Chondrocyte (in vitro differentiated cells): Measurements from ENCODE around the gene ZC2HC1C. TPM values are rescaled to one million over a fixed set of nuclear protein-coding genes. Genes with fewer than 3 reads are reported as not detected.

Experiments used
- DNase-seq: peaks from one replicate; pipeline ENCODE4 v3.0.0; 2021; ENCODE audit warnings: mixed read lengths, low spot score
- H3K27ac Mint-ChIP-seq: one replicate; pipeline ENCODE4 v1.8.0; 2021; ENCODE audit warnings: mild to moderate bottlenecking, moderate library complexity, mixed read lengths; ENCODE audit not compliant: unreplicated experiment
- H3K27me3 Mint-ChIP-seq: 2 replicates; pipeline ENCODE4 v1.8.0; 2021; ENCODE audit warnings: low read depth, mixed read lengths
- H3K36me3 Mint-ChIP-seq: 2 replicates; pipeline ENCODE4 v1.8.0; 2021; ENCODE audit warnings: low read depth, mixed read lengths
- H3K4me1 Mint-ChIP-seq: 2 replicates; pipeline ENCODE4 v1.8.0; 2021; ENCODE audit warnings: low read depth, mild to moderate bottlenecking, mixed read lengths
- H3K4me3 Mint-ChIP-seq: one replicate; pipeline ENCODE4 v1.8.0; 2021; ENCODE audit warnings: mild to moderate bottlenecking, moderate library complexity, mixed read lengths; ENCODE audit not compliant: unreplicated experiment
- H3K9me3 Mint-ChIP-seq: 2 replicates; pipeline ENCODE4 v1.8.0; 2021; ENCODE audit warnings: low read depth, mixed read lengths
- total RNA-seq: library from RNA; stranded (reverse); gene quantifications from 3 replicates; pipeline ENCODE4 v1.2.1, GENCODE V29; 2021
- TF ChIP-seq, protein P1 (sequence below): fragments of 200-600 bp; sonication (generic); IDR thresholded peaks from 2 replicates; pipeline ENCODE4 v1.5.0; 2021; ENCODE audit warnings: antibody characterized with exemption, mild to moderate bottlenecking, moderate library complexity

Gene ZC2HC1C
- total RNA-seq, 1 donor from 2014 or later: 0.62 TPM

DNA sequence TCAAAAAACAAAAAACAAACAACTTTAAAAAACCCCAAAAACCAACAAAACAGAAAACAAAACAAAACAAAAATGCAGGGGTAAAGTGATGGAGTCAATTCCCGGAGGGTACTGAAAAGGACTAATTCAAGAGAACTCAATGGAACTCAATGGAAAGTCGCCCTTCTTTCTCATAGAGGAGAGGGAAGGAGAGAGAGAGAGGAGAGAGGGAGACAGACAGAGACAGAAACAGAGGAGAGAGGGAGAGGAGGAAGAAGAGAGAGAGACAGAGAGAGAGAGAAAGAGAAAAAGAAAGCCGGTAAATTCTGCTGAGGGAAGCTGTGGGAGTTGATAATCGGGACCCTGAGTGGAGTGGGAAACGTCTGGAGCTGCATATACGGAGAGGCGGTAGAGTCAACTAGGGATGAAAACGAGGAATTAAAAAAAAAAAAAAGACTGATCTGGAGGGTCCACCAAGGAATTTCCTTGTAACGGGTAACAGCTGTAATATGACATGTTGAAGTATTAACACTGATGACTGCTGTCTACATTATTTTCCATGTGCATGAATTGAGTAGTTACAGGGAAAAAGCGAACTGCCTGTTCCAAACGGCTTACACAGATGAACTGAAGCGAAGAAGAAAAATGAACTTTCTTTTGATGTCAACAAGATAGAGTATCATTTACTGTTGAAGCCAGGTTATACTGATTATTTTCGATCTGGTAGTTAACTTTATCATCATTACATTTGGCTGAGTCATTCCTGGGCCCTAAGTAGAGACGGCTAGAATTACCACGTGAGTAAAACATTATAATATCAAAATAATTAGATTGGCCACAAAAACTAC lies 934 bp upstream of the ZC2HC1C start:
- Mint-ChIP-seq H3K9me3 (no peaks in the 10 kb centered on the region), H3K36me3 (no peaks in the 10 kb centered on the region), H3K27ac (no peak overlapping the region), H3K4me1 (peaks cover 11% of the 10 kb centered on the region), H3K27me3 (no peaks in the 10 kb centered on the region), H3K4me3 (no peak overlapping the region)
- DNase-seq: no peak
- TF ChIP-seq, protein P1, sequence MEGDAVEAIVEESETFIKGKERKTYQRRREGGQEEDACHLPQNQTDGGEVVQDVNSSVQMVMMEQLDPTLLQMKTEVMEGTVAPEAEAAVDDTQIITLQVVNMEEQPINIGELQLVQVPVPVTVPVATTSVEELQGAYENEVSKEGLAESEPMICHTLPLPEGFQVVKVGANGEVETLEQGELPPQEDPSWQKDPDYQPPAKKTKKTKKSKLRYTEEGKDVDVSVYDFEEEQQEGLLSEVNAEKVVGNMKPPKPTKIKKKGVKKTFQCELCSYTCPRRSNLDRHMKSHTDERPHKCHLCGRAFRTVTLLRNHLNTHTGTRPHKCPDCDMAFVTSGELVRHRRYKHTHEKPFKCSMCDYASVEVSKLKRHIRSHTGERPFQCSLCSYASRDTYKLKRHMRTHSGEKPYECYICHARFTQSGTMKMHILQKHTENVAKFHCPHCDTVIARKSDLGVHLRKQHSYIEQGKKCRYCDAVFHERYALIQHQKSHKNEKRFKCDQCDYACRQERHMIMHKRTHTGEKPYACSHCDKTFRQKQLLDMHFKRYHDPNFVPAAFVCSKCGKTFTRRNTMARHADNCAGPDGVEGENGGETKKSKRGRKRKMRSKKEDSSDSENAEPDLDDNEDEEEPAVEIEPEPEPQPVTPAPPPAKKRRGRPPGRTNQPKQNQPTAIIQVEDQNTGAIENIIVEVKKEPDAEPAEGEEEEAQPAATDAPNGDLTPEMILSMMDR: no peak

DNA sequence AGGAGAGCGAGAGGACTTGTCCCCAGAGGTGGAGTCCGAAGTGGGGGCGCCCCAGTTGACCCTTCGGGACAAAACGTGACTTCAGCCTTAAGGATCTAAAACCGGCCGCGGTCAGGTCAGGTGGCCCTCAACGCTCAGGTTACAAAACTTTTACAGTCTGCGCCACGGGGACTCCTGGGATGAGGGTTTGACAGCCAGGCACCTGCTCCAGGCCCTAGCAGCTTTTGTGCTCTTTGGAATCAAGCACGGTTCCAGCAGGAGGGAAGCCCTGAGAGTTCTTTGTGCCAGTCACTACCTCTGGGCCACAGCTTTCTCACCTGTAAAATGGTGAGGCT lies 337 bp downstream of the ZC2HC1C start:
- Mint-ChIP-seq H3K27ac (peak overlapping the region; percentile 90), H3K27me3 (no peaks in the 10 kb centered on the region), H3K4me1 (peaks cover 3% of the 10 kb centered on the region), H3K36me3 (no peaks in the 10 kb centered on the region), H3K4me3 (no peak overlapping the region), H3K9me3 (no peaks in the 10 kb centered on the region)
- TF ChIP-seq, protein P1: no peak
- no peak for DNase-seq

DNA sequence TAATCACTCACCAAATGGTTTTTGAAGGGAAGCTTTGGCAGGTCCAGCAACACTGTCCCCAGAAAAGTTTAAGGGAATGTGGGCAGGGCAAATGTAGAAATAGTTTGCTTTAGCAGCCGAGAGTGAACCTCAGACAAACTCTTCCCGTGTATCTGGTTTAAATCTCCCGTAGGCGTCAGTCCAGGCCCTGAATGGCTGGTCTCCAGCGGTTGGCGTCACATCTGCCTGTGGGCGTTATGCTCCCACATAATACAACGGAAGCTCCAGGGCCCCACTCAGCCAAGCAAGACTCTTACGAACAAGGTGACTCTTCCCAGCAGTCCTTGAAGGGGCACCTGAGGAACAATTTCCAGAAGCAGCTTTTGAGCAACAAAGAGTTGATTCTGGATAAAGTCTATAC lies 942 bp downstream of the ZC2HC1C start:
- no peak for DNase-seq
- Mint-ChIP-seq H3K9me3 (no peaks in the 10 kb centered on the region), H3K27ac (no peak overlapping the region), H3K27me3 (no peaks in the 10 kb centered on the region), H3K36me3 (no peaks in the 10 kb centered on the region), H3K4me3 (no peak overlapping the region), H3K4me1 (peaks cover 3% of the 10 kb centered on the region)
- TF ChIP-seq, protein P1: no peak

DNA sequence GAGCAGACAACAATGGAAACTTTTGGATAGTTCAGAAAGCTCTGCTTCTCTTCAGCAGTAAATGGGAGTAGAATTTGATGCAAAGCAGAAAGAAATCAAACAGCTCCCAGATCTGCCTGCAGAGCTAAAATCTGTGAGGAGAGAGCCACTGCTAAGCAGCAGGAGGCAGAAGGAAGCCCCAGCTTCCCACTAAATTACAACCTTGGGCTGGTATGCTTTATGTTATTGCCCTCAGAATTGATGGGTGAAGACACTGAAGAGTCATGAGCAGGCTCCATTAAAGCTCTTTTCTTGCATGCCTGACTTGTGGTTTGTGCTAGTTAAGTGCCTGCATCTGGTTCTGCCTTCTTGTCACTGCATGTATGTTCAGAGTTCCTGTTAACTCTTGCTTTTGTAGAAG lies 8.4 kb downstream of the ZC2HC1C start:
- no peak overlapping the region for H3K4me3 Mint-ChIP-seq
- H3K27me3 Mint-ChIP-seq: no peaks in the 10 kb centered on the region
- no peak overlapping the region for H3K27ac Mint-ChIP-seq
- no peaks in the 10 kb centered on the region for H3K9me3 Mint-ChIP-seq
- no peak for DNase-seq
- TF ChIP-seq, protein P1: no peak
- H3K36me3 Mint-ChIP-seq: peaks cover under 1% of the 10 kb centered on the region
- H3K4me1 Mint-ChIP-seq: peaks cover 13% of the 10 kb centered on the region

DNA sequence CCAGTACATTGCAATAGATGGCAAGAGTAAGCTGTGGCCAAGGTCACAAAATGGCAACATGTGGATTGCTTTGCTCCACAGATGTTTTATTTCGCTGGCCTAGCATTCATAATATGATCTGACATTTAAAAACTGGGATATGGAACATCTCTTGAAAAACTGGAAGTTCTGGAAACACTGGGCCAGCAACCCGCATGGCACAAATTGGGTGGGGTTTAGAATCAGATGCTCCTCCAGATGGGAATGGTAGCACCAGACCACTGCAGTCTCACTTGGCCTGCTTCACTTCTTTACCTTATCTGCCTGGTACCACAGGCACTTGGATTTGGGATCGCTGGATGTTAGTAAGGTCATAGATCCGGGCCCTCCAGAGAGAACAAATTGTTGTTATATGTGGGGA lies 10.1 kb downstream of the ZC2HC1C start:
- Mint-ChIP-seq H3K4me3 (no peak overlapping the region), H3K36me3 (peaks cover 8% of the 10 kb centered on the region), H3K27me3 (no peaks in the 10 kb centered on the region), H3K9me3 (no peaks in the 10 kb centered on the region), H3K4me1 (peaks cover 13% of the 10 kb centered on the region), H3K27ac (no peak overlapping the region)
- DNase-seq: no peak
- TF ChIP-seq, protein P1: no peak
